H1 (cell line): ENCODE results near the gene PINK1. TPM values are rescaled to one million over a fixed set of nuclear protein-coding genes. Genes with fewer than 3 reads are reported as not detected.

ENCODE experiments used
- ATF3 ChIP-seq: IDR thresholded peaks from 2 replicates; pipeline ENCODE4 v1.6.1; 2011; ENCODE audit warnings: low read depth, mild to moderate bottlenecking, low read length; ENCODE audit not compliant: insufficient read depth
- CEBPB ChIP-seq: IDR thresholded peaks from 2 replicates; pipeline ENCODE4 v1.6.1; 2012; ENCODE audit warnings: low read depth, low read length
- CHD2 ChIP-seq: IDR thresholded peaks from 2 replicates; pipeline ENCODE4 v1.6.1; 2012; ENCODE audit warnings: low read length, improper control_type of control experiment
- E2F6 ChIP-seq: IDR thresholded peaks from 2 replicates; pipeline ENCODE4 v1.6.1; 2012; ENCODE audit warnings: inconsistent platforms
- FOSL1 ChIP-seq: IDR thresholded peaks from 2 replicates; pipeline ENCODE4 v1.6.1; 2011; ENCODE audit warnings: mild to moderate bottlenecking, low read depth, low read length, moderate library complexity; ENCODE audit not compliant: insufficient read depth
- GTF2F1 ChIP-seq: IDR thresholded peaks from 2 replicates; pipeline ENCODE4 v1.6.1; 2012; ENCODE audit warnings: low read depth, low read length, improper control_type of control experiment, borderline replicate concordance
- HDAC2 ChIP-seq, 2 experiments: fragments of 300-600 bp in 1 of 2; sonication (generic) in 1 of 2; IDR thresholded peaks; 2 replicates each; pipeline ENCODE4 v1.6.1; 2011 to 2012; ENCODE audit warnings: low read depth in 2 of 2, low read length in 2 of 2, mild to moderate bottlenecking in 2 of 2, moderate library complexity in 2 of 2, borderline replicate concordance in 1 of 2, inconsistent platforms in 1 of 2
- HDAC6 ChIP-seq: IDR thresholded peaks from one replicate; pipeline ENCODE4 v1.7.1; 2012; ENCODE audit warnings: low read depth, mild to moderate bottlenecking, inconsistent platforms, low read length, moderate library complexity
- JUN ChIP-seq: IDR thresholded peaks from 2 replicates; pipeline ENCODE4 v1.6.1; 2011; ENCODE audit warnings: low read depth, mild to moderate bottlenecking, improper control_type of control experiment, low read length
- JUND ChIP-seq: IDR thresholded peaks from 2 replicates; pipeline ENCODE4 v1.6.1; 2011; ENCODE audit warnings: mild to moderate bottlenecking, improper control_type of control experiment, low read length
- KDM1A ChIP-seq: fragments of 200-600, 300-600 bp; sonication (generic); IDR thresholded peaks from 2 replicates; pipeline ENCODE4 v1.7.1; 2016; ENCODE audit warnings: mild to moderate bottlenecking, low read length, borderline replicate concordance
- NRF1 ChIP-seq: IDR thresholded peaks from 2 replicates; pipeline ENCODE4 v1.6.1; 2011; ENCODE audit warnings: mild to moderate bottlenecking, low read depth, low read length, improper control_type of control experiment
- RNF2 ChIP-seq: fragments of 200-900, 300-1000 bp; sonication (generic); IDR thresholded peaks from 2 replicates; pipeline ENCODE4 v1.7.1; 2016; ENCODE audit warnings: borderline replicate concordance, low read depth, mild to moderate bottlenecking, antibody characterized with exemption, low read length; ENCODE audit not compliant: poor library complexity, severe bottlenecking; ENCODE audit errors: missing control alignments
- SAP30 ChIP-seq: fragments of 300-600 bp; sonication (generic); IDR thresholded peaks from 2 replicates; pipeline ENCODE4 v1.7.1; 2012; ENCODE audit warnings: low read length, moderate library complexity, mild to moderate bottlenecking, inconsistent platforms; ENCODE audit not compliant: insufficient read depth, insufficient replicate concordance
- SIRT6 ChIP-seq: IDR thresholded peaks from one replicate; pipeline ENCODE4 v1.7.1; 2012; ENCODE audit warnings: low read length, inconsistent platforms
- SIX5 ChIP-seq: IDR thresholded peaks from 2 replicates; pipeline ENCODE4 v1.6.1; 2011; ENCODE audit warnings: mild to moderate bottlenecking, low read depth, low read length
- SP1 ChIP-seq: IDR thresholded peaks from 2 replicates; pipeline ENCODE4 v1.6.1; 2011; ENCODE audit warnings: low read depth, low read length
- SP4 ChIP-seq: IDR thresholded peaks from 2 replicates; pipeline ENCODE4 v1.6.1; 2012; ENCODE audit warnings: low read length, inconsistent platforms
- SUZ12 ChIP-seq: fragments of 200-600 bp; sonication (generic); IDR thresholded peaks from 2 replicates; pipeline ENCODE4 v1.6.1; 2012; ENCODE audit warnings: mild to moderate bottlenecking, inconsistent platforms, low read length, moderate library complexity, mixed read lengths
- TAF1 ChIP-seq: IDR thresholded peaks from 2 replicates; pipeline ENCODE4 v1.6.1; 2011; ENCODE audit warnings: mild to moderate bottlenecking, low read depth, low read length
- USF2 ChIP-seq: IDR thresholded peaks from 2 replicates; pipeline ENCODE4 v1.6.1; 2011; ENCODE audit warnings: low read length, improper control_type of control experiment
- polyA plus RNA-seq, 7 experiments: library from polyadenylated mRNA; depleted of rRNA in 3 of 7; stranded (reverse) in 5 of 7; unstranded in 2 of 7; fragments of >200 nt in 5 of 7; fragments of 200-250 nt in 2 of 7; gene quantifications; 1 replicate in 5 of 7; 2 replicates in 1 of 7; 4 replicates in 1 of 7; pipeline versions ENCODE4 v1.2.1 to v1.2.3, GENCODE V29; 2011 to 2013; ENCODE audit warnings: missing spikeins in 2 of 7, mixed read lengths in 2 of 7
- total RNA-seq: library from RNA; stranded (reverse); fragmentation: NEBNext Ultra II Directional; extraction: Animal tissue kit (Norgen Biotek cat#: 25700); gene quantifications from 2 replicates; pipeline ENCODE4 v1.2.1, GENCODE V29; 2021

Gene PINK1
- total and polyA plus RNA-seq, 2 of the 8 experiments (the other 6 are each of a cell fraction or from before 2014, with no cell fraction given): 16.1 to 19.3 TPM

- TF ChIP-seq HDAC6 (no peak), RNF2 (no peak), SAP30 (no peak), SIX5 (no peak), TAF1 (peak; percentile 28), GTF2F1 (no peak), SUZ12 (no peak), KDM1A (no peak), SP4 (0 out of 2 replicates have a peak, but pooled peaks have one; percentile 78), HDAC2 (IDR thresholded peaks at IDR 0.05; ENCODE audit: borderline replicate concordance in 1 of 2, low read depth in 2 of 2, low read length in 2 of 2) (peak in 1 of 2 experiments; percentile 72; a peak in 1 of 4 replicates), SIRT6 (no peak), ATF3 (peak; percentile 67), NRF1 (peak; percentile 90), CEBPB (no peak), CHD2 (no peak), JUND (0 out of 2 replicates have a peak, but pooled peaks have one; percentile 35), SP1 (peak; percentile 61; the same call in 1 of the 2 replicates), USF2 (peak; percentile 59), E2F6 (peak; percentile 84), JUN (no peak), FOSL1 (no peak)
Measured at GRCh38 chr1:20633190-20634064, at the start of gene PINK1 (continued).
